WTC11 (cell line): ENCODE data around the gene CNOT3. TPM values are rescaled to one million over a fixed set of nuclear protein-coding genes. Genes with fewer than 3 reads are reported as not detected.

ENCODE experiments used
- ATAC-seq: fragments of 200-7000 bp; cut with Tn5 transposase; 2 replicates; pipeline ENCODE4 v1.10.0; 2021; ENCODE audit warnings: mild to moderate bottlenecking, moderate library complexity
- CTCF ChIA-PET: fragments of 300-600 bp; sonication (Branson Sonifier 250); formaldehyde crosslinking; loops from one replicate; lab custom pipeline; 2021; ENCODE audit warnings: antibody characterized with exemption; lab: Charles Lee
- POLR2A ChIA-PET: fragments of 350-600 bp; sonication (Branson Sonifier 250); formaldehyde crosslinking; loops from one replicate; lab custom pipeline; 2021; ENCODE audit warnings: antibody characterized with exemption; lab: Charles Lee
- DNase-seq: peaks from one replicate; pipeline ENCODE4 v3.0.0; 2021; ENCODE audit warnings: low spot score
- H3K27ac Mint-ChIP-seq: 2 replicates; pipeline ENCODE4 v1.8.0; 2021; ENCODE audit warnings: mixed read lengths
- H3K27me3 Mint-ChIP-seq: 2 replicates; pipeline ENCODE4 v1.8.0; 2021; ENCODE audit warnings: low read depth, mild to moderate bottlenecking, moderate library complexity, mixed read lengths
- H3K36me3 Mint-ChIP-seq: 2 replicates; pipeline ENCODE4 v1.8.0; 2021; ENCODE audit warnings: mixed read lengths
- H3K4me1 Mint-ChIP-seq: 2 replicates; pipeline ENCODE4 v1.8.0; 2022; ENCODE audit warnings: mixed read lengths
- H3K4me3 Mint-ChIP-seq: 2 replicates; pipeline ENCODE4 v1.8.0; 2021; ENCODE audit warnings: mild to moderate bottlenecking, moderate library complexity, mixed read lengths
- H3K9me3 Mint-ChIP-seq: 2 replicates; pipeline ENCODE4 v1.8.0; 2021; ENCODE audit warnings: mixed read lengths
- AFF4 ChIP-seq: sonication (generic); formaldehyde crosslinking; IDR thresholded peaks from 2 replicates; pipeline ENCODE4 v1.8.1; 2023; ENCODE audit warnings: mild to moderate bottlenecking, missing genetic modification reagents, borderline replicate concordance
- AR ChIP-seq: fragments of 250-450 bp; sonication (Bioruptor Pico); IDR thresholded peaks from 2 replicates; pipeline ENCODE4 v1.9.0; 2021; ENCODE audit warnings: mild to moderate bottlenecking
- FOXK1 ChIP-seq: sonication (generic); formaldehyde crosslinking; IDR thresholded peaks from 2 replicates; pipeline ENCODE4 v1.8.0; 2022; ENCODE audit warnings: mild to moderate bottlenecking, moderate library complexity, missing genetic modification reagents
- FOXP4 ChIP-seq: sonication (generic); formaldehyde crosslinking; IDR thresholded peaks from 2 replicates; pipeline ENCODE4 v1.8.0; 2022; ENCODE audit warnings: mild to moderate bottlenecking, missing genetic modification reagents
- GTF2I ChIP-seq: fragments of 250-450 bp; sonication (Bioruptor Pico); conservative IDR thresholded peaks from 2 replicates; pipeline ENCODE4 v1.4.0; 2021; ENCODE audit warnings: mild to moderate bottlenecking
- KAT7 ChIP-seq: sonication (generic); formaldehyde crosslinking; IDR thresholded peaks from 2 replicates; pipeline ENCODE4 v1.8.1; 2023; ENCODE audit warnings: missing genetic modification reagents, mild to moderate bottlenecking, borderline replicate concordance
- MLX ChIP-seq: sonication (generic); formaldehyde crosslinking; IDR thresholded peaks from 2 replicates; pipeline ENCODE4 v1.8.1; 2023; ENCODE audit warnings: mild to moderate bottlenecking, missing genetic modification reagents, moderate library complexity
- RORB ChIP-seq: fragments of 250-450 bp; sonication (Bioruptor Pico); IDR thresholded peaks from 2 replicates; pipeline ENCODE4 v1.9.0; 2021; ENCODE audit warnings: mild to moderate bottlenecking
- SP1 ChIP-seq: sonication (generic); formaldehyde crosslinking; conservative IDR thresholded peaks from 2 replicates; pipeline ENCODE4 v1.8.1; 2022; ENCODE audit warnings: missing genetic modification reagents
- ZNF232 ChIP-seq: sonication (generic); formaldehyde crosslinking; IDR thresholded peaks from 2 replicates; pipeline ENCODE4 v1.8.0; 2022; ENCODE audit warnings: mild to moderate bottlenecking, missing genetic modification reagents
- ZNF532 ChIP-seq: fragments of 250-450 bp; sonication (Bioruptor Pico); IDR thresholded peaks from 2 replicates; pipeline ENCODE4 v1.9.0; 2021; ENCODE audit warnings: mild to moderate bottlenecking, borderline replicate concordance
- ZNF671 ChIP-seq: fragments of 250-450 bp; sonication (Bioruptor Pico); IDR thresholded peaks from 2 replicates; pipeline ENCODE4 v1.8.0; 2021; ENCODE audit warnings: mild to moderate bottlenecking
- total RNA-seq: library from RNA; stranded (reverse); gene quantifications from 3 replicates; pipeline ENCODE4 v1.2.3, GENCODE V29; 2021

The CNOT3 gene
- total RNA-seq, 1 experiment from 2014 or later, result 93.3 TPM

- TF ChIP-seq AFF4 (CRISPR knock-in tag) (no peak), ZNF232 (CRISPR knock-in tag) (no peak)
- TF ChIP-seq, all 79 proteins: peak for 0
Measured at GRCh38 chr19:54128441-54128725, 9.2 kb upstream of the CNOT3 start (continued).

- Mint-ChIP-seq H3K27ac (no peak overlapping the region), H3K36me3 (peaks cover 46% of the 10 kb centered on the region), H3K4me3 (no peak overlapping the region), H3K27me3 (no peaks in the 10 kb centered on the region), H3K9me3 (no peaks in the 10 kb centered on the region), H3K4me1 (no peaks in the 10 kb centered on the region)
- DNase-seq (no peak), ATAC-seq (no peak)
- CTCF ChIA-PET, result no interaction called here
- no peak for TF ChIP-seq FOXP4 (CRISPR knock-in tag)
- no peak for TF ChIP-seq ZNF532 (CRISPR knock-in tag)
- TF ChIP-seq ZNF232 (CRISPR knock-in tag), result no peak
- TF ChIP-seq RORB (CRISPR knock-in tag), result no peak
- no peak for TF ChIP-seq FOXK1
- no peak for TF ChIP-seq MLX (CRISPR knock-in tag)
- no peak for TF ChIP-seq AR (CRISPR knock-in tag)
- no peak for TF ChIP-seq ZNF671 (CRISPR knock-in tag)
- no peak for TF ChIP-seq KAT7
- TF ChIP-seq GTF2I (CRISPR knock-in tag), result no peak
- no peak for TF ChIP-seq SP1 (CRISPR knock-in tag)
- POLR2A ChIA-PET, result no interaction called here
Measured at GRCh38 chr19:54128796-54129616, 8.6 kb upstream of the CNOT3 start.
